H1 (cell line): ENCODE measurements around the gene LARP4B. TPM values are rescaled to one million over a fixed set of nuclear protein-coding genes. Genes with fewer than 3 reads are reported as not detected.

Experiments used
- GABPA ChIP-seq: IDR thresholded peaks from 2 replicates; pipeline ENCODE4 v1.6.1; 2011; ENCODE audit warnings: mild to moderate bottlenecking, low read length, moderate library complexity, borderline replicate concordance; ENCODE audit not compliant: insufficient read depth
- SIN3A ChIP-seq, 2 experiments: IDR thresholded peaks in 1 of 2; conservative IDR thresholded peaks in 1 of 2; 2 replicates each; pipeline ENCODE4 v1.6.1; 2011 to 2012; ENCODE audit warnings: low read length in 2 of 2, improper control_type of control experiment in 1 of 2, low read depth in 1 of 2, mild to moderate bottlenecking in 1 of 2
- TAF1 ChIP-seq: IDR thresholded peaks from 2 replicates; pipeline ENCODE4 v1.6.1; 2011; ENCODE audit warnings: mild to moderate bottlenecking, low read depth, low read length
- polyA plus RNA-seq, 7 experiments: library from polyadenylated mRNA; depleted of rRNA in 3 of 7; stranded (reverse) in 5 of 7; unstranded in 2 of 7; fragments of >200 nt in 5 of 7; fragments of 200-250 nt in 2 of 7; gene quantifications; 1 replicate in 5 of 7; 2 replicates in 1 of 7; 4 replicates in 1 of 7; pipeline versions ENCODE4 v1.2.1 to v1.2.3, GENCODE V29; 2011 to 2013; ENCODE audit warnings: missing spikeins in 2 of 7, mixed read lengths in 2 of 7
- total RNA-seq: library from RNA; stranded (reverse); fragmentation: NEBNext Ultra II Directional; extraction: Animal tissue kit (Norgen Biotek cat#: 25700); gene quantifications from 2 replicates; pipeline ENCODE4 v1.2.1, GENCODE V29; 2021

The LARP4B gene
- total and polyA plus RNA-seq, 2 of the 8 experiments (the other 6 are each of a cell fraction or from before 2014, with no cell fraction given) = 20.1 to 78.6 TPM

DNA sequence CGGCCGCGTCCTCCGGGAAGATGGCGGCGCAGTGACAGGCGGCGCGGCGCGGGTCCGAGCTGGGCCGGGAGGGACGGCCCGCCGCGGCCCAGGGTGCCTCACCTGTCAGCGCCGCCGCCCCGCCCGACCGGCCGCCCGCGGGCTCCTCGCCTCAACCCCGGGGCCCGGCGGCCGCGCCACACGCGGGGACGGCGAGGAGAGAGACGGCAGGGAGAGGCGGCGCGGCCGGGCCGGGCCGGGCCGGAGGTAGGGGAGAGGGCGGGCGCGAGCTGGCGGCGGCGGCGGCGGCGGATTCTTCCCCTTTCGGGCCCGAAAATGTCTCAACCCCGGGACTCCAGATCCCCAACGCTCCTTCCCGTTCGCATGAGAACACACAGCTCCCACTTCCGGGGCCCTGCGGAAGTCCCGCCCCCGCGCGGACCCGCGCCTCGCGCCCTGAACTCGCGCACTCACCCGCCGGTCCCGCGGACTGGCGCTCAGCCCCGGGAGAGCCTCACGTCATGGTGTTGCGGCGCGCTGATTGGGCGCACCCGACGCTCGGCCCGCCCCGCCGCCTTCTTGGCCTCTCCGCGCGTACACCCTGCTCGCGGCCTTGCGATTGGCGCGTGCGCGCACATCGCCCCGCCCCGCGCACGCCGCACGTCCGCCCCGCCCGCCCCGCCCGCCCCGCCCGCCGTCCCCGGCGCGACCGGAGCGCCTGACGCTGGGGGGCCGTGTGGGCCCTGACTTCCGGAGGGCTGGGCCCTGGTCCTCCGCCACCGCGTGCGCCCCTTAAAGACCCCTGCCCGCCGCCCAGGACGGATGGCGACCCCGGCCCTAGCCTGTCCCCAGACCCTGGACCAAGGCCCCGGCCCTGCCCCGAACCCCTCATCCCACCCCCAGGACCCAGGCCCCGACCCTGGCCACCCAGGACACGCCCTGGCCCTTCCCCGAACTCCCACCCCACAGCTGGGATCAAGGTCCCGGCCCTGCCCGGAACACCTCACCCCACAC, at the start of gene LARP4B (continued):
- peak; percentile 85; the same call in 1 of the 2 replicates for TF ChIP-seq GABPA
- TF ChIP-seq SIN3A (conservative IDR thresholded peaks at IDR 0.05 in 1 of 2, IDR thresholded peaks at IDR 0.05 in 1 of 2; ENCODE audit: low read depth in 1 of 2, low read length in 2 of 2) = 0 out of 4 replicates have a peak, but pooled peaks of 1 of the 2 experiments have one; percentile 43
- TF ChIP-seq TAF1 = peak; percentile 71
